HEK293 (cell line): ENCODE measurements around the gene CKLF.

Experiments used
- CTCF ChIA-PET: fragments of 350-600 bp; formaldehyde crosslinking; extraction: SDS; loops from one replicate; lab custom pipeline; 2021; ENCODE audit warnings: antibody characterized with exemption; lab: Yijun Ruan, JAX
- POLR2A ChIA-PET: fragments of 300-600 bp; formaldehyde crosslinking; extraction: SDS; loops from one replicate; lab custom pipeline; 2020; ENCODE audit warnings: antibody characterized with exemption, inconsistent platforms; lab: Yijun Ruan, JAX
- H3K27ac ChIP-seq: fragments of 200-500 bp; sonication (Bioruptor generic); 2 replicates; pipeline ENCODE4 v1.5.1; 2014; ENCODE audit warnings: low read depth, low read length, control low read depth, inconsistent platforms; ENCODE audit errors: extremely low read depth
- H3K36me3 ChIP-seq, 2 experiments: fragments of 200-500 bp in 1 of 2; sonication (Bioruptor generic) in 1 of 2; 1 replicate in 1 of 2; 2 replicates in 1 of 2; pipeline ENCODE4 v1.5.1; 2014 to 2017; ENCODE audit warnings: inconsistent platforms in 2 of 2, low read length in 2 of 2; ENCODE audit not compliant: control insufficient read depth in 2 of 2, insufficient read depth in 1 of 2
- H3K4me1 ChIP-seq: fragments of 200-500 bp; sonication (Bioruptor generic); 2 replicates; pipeline ENCODE4 v1.5.1; 2014; ENCODE audit warnings: mild to moderate bottlenecking, low read length, inconsistent platforms; ENCODE audit not compliant: control insufficient read depth, insufficient read depth
- H3K4me3 ChIP-seq: 2 replicates; pipeline ENCODE4 v1.5.1; 2011; ENCODE audit warnings: low read depth, mild to moderate bottlenecking, control low read depth, low read length, moderate library complexity
- H3K9me3 ChIP-seq: fragments of 200-500 bp; sonication (Bioruptor generic); 2 replicates; pipeline ENCODE4 v1.5.1; 2014; ENCODE audit warnings: low read depth, low read length, inconsistent platforms; ENCODE audit not compliant: control insufficient read depth, insufficient read depth
- HOXA7 ChIP-seq: sonication (generic); formaldehyde crosslinking; IDR thresholded peaks from 2 replicates; pipeline ENCODE4 v1.8.1; 2022; ENCODE audit warnings: missing genetic modification reagents, borderline replicate concordance
- HOXD13 ChIP-seq: sonication (generic); formaldehyde crosslinking; IDR thresholded peaks from 2 replicates; pipeline ENCODE4 v1.8.0; 2022; ENCODE audit warnings: missing genetic modification reagents, borderline replicate concordance
- KLF10 ChIP-seq: fragments of 450-650 bp; IDR thresholded peaks from 2 replicates; pipeline ENCODE4 v1.5.1; 2018; ENCODE audit warnings: missing biosample characterization, mild to moderate bottlenecking, missing genetic modification characterization
- KLF9 ChIP-seq: fragments of 450-650 bp; formaldehyde crosslinking; IDR thresholded peaks from 2 replicates; pipeline ENCODE4 v1.5.1; 2016; ENCODE audit warnings: missing biosample characterization, missing genetic modification characterization, low read depth
- PATZ1 ChIP-seq: fragments of 450-650 bp; formaldehyde crosslinking; IDR thresholded peaks from 2 replicates; pipeline ENCODE4 v1.5.1; 2016; ENCODE audit warnings: missing biosample characterization, missing genetic modification characterization
- RBAK ChIP-seq: fragments of 450-650 bp; formaldehyde crosslinking; IDR thresholded peaks from 2 replicates; pipeline ENCODE4 v1.5.1; 2016; ENCODE audit warnings: missing biosample characterization, missing genetic modification characterization
- ZFP69B ChIP-seq: fragments of 450-650 bp; formaldehyde crosslinking; IDR thresholded peaks from 2 replicates; pipeline ENCODE4 v1.5.1; 2016; ENCODE audit warnings: missing biosample characterization, missing genetic modification characterization
- ZNF132 ChIP-seq: fragments of 450-650 bp; formaldehyde crosslinking; IDR thresholded peaks from 2 replicates; pipeline ENCODE4 v1.5.1; 2017; ENCODE audit warnings: missing biosample characterization, missing genetic modification characterization, borderline replicate concordance
- ZNF16 ChIP-seq: fragments of 450-650 bp; formaldehyde crosslinking; IDR thresholded peaks from 2 replicates; pipeline ENCODE4 v1.5.1; 2016; ENCODE audit warnings: low read depth, missing biosample characterization, missing genetic modification characterization
- ZNF18 ChIP-seq: fragments of 450-650 bp; formaldehyde crosslinking; IDR thresholded peaks from 2 replicates; pipeline ENCODE4 v1.5.1; 2016; ENCODE audit warnings: missing biosample characterization, missing genetic modification characterization
- ZNF19 ChIP-seq: fragments of 450-650 bp; formaldehyde crosslinking; IDR thresholded peaks from 2 replicates; pipeline ENCODE4; 2016; ENCODE audit warnings: missing biosample characterization, missing genetic modification characterization, low read depth
- ZNF404 ChIP-seq: fragments of 450-650 bp; formaldehyde crosslinking; IDR thresholded peaks from 2 replicates; pipeline ENCODE4 v1.5.1; 2017; ENCODE audit warnings: missing biosample characterization, missing genetic modification characterization
- ZNF426 ChIP-seq: fragments of 450-650 bp; formaldehyde crosslinking; IDR thresholded peaks from 2 replicates; pipeline ENCODE4 v1.5.1; 2017; ENCODE audit warnings: missing biosample characterization, missing genetic modification characterization, mild to moderate bottlenecking, inconsistent platforms, moderate library complexity
- ZNF530 ChIP-seq: fragments of 450-650 bp; formaldehyde crosslinking; IDR thresholded peaks from 2 replicates; pipeline ENCODE4 v1.5.1; 2016; ENCODE audit warnings: low read depth, missing biosample characterization, missing genetic modification characterization
- ZNF549 ChIP-seq: fragments of 450-650 bp; IDR thresholded peaks from 2 replicates; pipeline ENCODE4 v1.5.1; 2018; ENCODE audit warnings: missing biosample characterization, missing genetic modification characterization, mild to moderate bottlenecking, inconsistent platforms, moderate library complexity
- ZNF600 ChIP-seq: fragments of 450-650 bp; formaldehyde crosslinking; IDR thresholded peaks from 2 replicates; pipeline ENCODE4 v1.5.1; 2016; ENCODE audit warnings: missing biosample characterization, missing genetic modification characterization
- ZNF785 ChIP-seq: fragments of 450-650 bp; formaldehyde crosslinking; IDR thresholded peaks from 2 replicates; pipeline ENCODE4 v1.5.1; 2016; ENCODE audit warnings: missing biosample characterization, missing genetic modification characterization
- TF ChIP-seq, protein P1 (sequence below): fragments of 450-650 bp; formaldehyde crosslinking; IDR thresholded peaks from 2 replicates; pipeline ENCODE4 v1.5.1; 2017; ENCODE audit warnings: missing biosample characterization, missing genetic modification characterization
- TF ChIP-seq, protein P2 (sequence below): fragments of 450-650 bp; formaldehyde crosslinking; IDR thresholded peaks from 2 replicates; pipeline ENCODE4 v1.5.1; 2016; ENCODE audit warnings: missing biosample characterization, missing genetic modification characterization

Gene CKLF

DNA sequence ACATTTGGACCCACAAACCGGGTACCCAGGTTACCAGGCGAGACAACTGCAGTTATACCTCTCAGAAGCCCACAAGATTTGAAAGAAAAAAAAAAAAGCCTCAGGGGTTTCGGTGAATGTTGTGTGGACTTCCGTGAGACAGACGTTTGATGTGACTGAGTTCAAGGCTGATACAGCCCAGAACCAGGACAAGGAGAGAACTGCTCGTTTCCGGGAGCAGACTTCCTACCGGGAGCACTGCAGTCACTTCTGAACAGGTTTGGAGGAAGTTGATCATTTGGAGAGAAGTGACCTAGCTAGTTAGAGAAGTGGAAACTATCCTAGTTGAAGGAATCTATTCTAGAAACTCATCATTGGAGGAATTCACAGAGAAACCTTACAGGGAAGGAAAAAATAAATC, 847 bp downstream of the CKLF start:
- Histone ChIP-seq H3K4me1 (no peaks in the 10 kb centered on the region), H3K4me3 (no peak overlapping the region)
- CTCF ChIA-PET = interaction anchor here (0.7 to 0.8 kb wide), 2 partner anchors 10 to 56 kb away, joined by 3 to 4 read pairs; no protein-coding TSS in a partner anchor

DNA sequence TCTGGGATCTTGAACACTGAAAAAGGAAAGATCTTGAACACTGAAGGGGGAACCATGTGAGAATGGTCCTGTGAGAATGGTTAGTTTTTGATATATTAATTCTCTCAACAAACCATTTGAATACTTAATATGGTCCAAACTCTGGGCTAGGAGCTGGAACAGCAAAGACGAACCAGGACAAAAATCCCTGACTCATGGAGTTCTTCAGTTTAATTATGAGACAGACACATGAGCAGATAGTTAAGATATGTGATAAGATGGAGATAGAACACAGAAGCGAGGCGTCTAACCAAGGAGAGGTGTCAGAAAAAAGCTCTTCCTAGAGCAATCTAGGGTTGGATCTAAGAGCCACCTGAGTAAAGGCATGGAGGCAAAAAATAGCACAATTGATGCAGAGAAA, 1.6 kb downstream of the CKLF start:
- TF ChIP-seq ZNF19 (tag by site-specific recombination) = no peak
- TF ChIP-seq ZNF785 (tag by site-specific recombination) = no peak
- Histone ChIP-seq H3K27ac (no peak overlapping the region), H3K9me3 (no peaks in the 10 kb centered on the region), H3K4me1 (no peaks in the 10 kb centered on the region), H3K36me3 (peaks cover 0 to 25% of the 10 kb centered on the region in 2 experiments; a peak in 1 of 3 replicates), H3K4me3 (no peak overlapping the region)
- ChIA-PET POLR2A (no interaction called here), CTCF (interaction anchor here (0.7 kb wide), 2 partner anchors 16 to 55 kb away, joined by 3 to 4 read pairs; no protein-coding TSS in a partner anchor)

More for the DNA sequence above, 847 bp downstream of the CKLF start:
- Histone ChIP-seq H3K9me3 (no peaks in the 10 kb centered on the region), H3K36me3 (peaks cover 0 to 17% of the 10 kb centered on the region in 2 experiments; a peak in 1 of 3 replicates), H3K27ac (no peak overlapping the region)
- POLR2A ChIA-PET = interaction anchor here (1.2 kb wide), 1 partner anchor 31 kb away, joined by 7 read pairs; no protein-coding TSS in a partner anchor
- TF ChIP-seq ZNF530 (tag by site-specific recombination) = no peak
- no peak for TF ChIP-seq HOXA7 (CRISPR knock-in tag)
- no peak for TF ChIP-seq ZNF16 (tag by site-specific recombination)
- no peak for TF ChIP-seq ZFP69B (tag by site-specific recombination)
- TF ChIP-seq PATZ1 (tag by site-specific recombination) = no peak
- TF ChIP-seq, protein P1, sequence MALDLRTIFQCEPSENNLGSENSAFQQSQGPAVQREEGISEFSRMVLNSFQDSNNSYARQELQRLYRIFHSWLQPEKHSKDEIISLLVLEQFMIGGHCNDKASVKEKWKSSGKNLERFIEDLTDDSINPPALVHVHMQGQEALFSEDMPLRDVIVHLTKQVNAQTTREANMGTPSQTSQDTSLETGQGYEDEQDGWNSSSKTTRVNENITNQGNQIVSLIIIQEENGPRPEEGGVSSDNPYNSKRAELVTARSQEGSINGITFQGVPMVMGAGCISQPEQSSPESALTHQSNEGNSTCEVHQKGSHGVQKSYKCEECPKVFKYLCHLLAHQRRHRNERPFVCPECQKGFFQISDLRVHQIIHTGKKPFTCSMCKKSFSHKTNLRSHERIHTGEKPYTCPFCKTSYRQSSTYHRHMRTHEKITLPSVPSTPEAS (tag by site-specific recombination) = no peak
- no peak for TF ChIP-seq KLF10 (tag by site-specific recombination)
- TF ChIP-seq ZNF404 (tag by site-specific recombination) = no peak
- no peak for TF ChIP-seq KLF9 (tag by site-specific recombination)
- no peak for TF ChIP-seq ZNF549 (tag by site-specific recombination)
- TF ChIP-seq, protein P2, sequence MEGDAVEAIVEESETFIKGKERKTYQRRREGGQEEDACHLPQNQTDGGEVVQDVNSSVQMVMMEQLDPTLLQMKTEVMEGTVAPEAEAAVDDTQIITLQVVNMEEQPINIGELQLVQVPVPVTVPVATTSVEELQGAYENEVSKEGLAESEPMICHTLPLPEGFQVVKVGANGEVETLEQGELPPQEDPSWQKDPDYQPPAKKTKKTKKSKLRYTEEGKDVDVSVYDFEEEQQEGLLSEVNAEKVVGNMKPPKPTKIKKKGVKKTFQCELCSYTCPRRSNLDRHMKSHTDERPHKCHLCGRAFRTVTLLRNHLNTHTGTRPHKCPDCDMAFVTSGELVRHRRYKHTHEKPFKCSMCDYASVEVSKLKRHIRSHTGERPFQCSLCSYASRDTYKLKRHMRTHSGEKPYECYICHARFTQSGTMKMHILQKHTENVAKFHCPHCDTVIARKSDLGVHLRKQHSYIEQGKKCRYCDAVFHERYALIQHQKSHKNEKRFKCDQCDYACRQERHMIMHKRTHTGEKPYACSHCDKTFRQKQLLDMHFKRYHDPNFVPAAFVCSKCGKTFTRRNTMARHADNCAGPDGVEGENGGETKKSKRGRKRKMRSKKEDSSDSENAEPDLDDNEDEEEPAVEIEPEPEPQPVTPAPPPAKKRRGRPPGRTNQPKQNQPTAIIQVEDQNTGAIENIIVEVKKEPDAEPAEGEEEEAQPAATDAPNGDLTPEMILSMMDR = no peak
- no peak for TF ChIP-seq ZNF600 (tag by site-specific recombination)

- CTCF ChIA-PET = no interaction called here
- H3K4me3 ChIP-seq = no peak overlapping the region
- no peaks in the 10 kb centered on the region for H3K9me3 ChIP-seq
- POLR2A ChIA-PET = no interaction called here
- no peaks in the 10 kb centered on the region for H3K4me1 ChIP-seq
- H3K27ac ChIP-seq = no peak overlapping the region
- TF ChIP-seq KLF10 (tag by site-specific recombination) = no peak
- TF ChIP-seq HOXD13 (CRISPR knock-in tag) = no peak
- TF ChIP-seq ZNF132 (tag by site-specific recombination) = no peak
- TF ChIP-seq RBAK (tag by site-specific recombination) = no peak
- TF ChIP-seq ZNF426 (tag by site-specific recombination) = no peak
- no peak for TF ChIP-seq ZNF18 (tag by site-specific recombination)
- peaks cover 0 to 30% of the 10 kb centered on the region in 2 experiments; a peak in 1 of 3 replicates for H3K36me3 ChIP-seq
These were observed 2.1 kb downstream of the CKLF start for GRCh38 chr16:66554495-66554894.
